Erythroblast (primary cell): ENCODE data around the gene POFUT1.

Experiments
- GATA1 ChIP-seq: IDR thresholded peaks from 2 replicates; pipeline ENCODE4 v1.6.1; 2011; ENCODE audit warnings: low read depth, mild to moderate bottlenecking, control low read depth, low read length, moderate library complexity
- POLR2A ChIP-seq: IDR thresholded peaks from 2 replicates; pipeline ENCODE4 v1.6.1; 2011; ENCODE audit warnings: mild to moderate bottlenecking, low read length

- TF ChIP-seq POLR2A (no peak), GATA1 (no peak)
Observed at GRCh38 chr20:32216179-32217142, 8.8 kb downstream of the POFUT1 start.
